ENCODE data around the gene LSS.

The LSS gene

DNA sequence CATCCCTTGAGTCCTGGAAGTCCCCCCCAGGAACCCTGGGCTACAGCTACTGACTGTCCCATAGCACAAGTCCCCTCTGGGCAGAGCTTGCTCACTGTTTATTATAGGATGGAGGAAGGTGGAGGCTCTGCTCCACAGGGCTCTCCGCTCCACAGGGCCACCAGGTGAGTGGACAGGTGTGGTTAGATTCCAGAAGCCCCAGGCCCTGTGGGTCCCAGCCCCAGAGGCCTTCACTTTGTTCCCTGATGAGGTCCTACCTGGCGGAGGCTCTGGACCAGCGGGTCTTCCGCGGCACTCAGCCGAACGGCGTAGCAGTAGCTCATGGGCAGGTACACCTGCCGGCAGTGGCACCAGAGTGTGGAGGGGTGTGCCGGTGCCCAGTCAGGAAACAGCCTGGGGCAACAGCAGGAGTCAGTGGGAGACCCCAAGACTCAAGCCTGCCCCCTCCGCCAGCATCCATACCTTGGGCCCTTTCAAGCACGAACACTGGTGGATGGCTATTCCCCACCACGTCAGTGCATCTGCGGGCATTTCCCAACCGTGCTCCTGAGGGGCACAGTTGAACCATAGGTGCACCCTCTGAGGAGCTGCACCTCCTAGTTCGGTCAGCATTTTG is 12.3 kb downstream of the LSS start:
- no peak for TF ChIP-seq GATA3 (IDR thresholded peaks at IDR 0.05; ENCODE audit: low read depth, low read length)
- no peak for TF ChIP-seq GATA2 (IDR thresholded peaks at IDR 0.05; ENCODE audit: low read depth, low read length)

GRCh38 chr21:46215436-46216131 is 13.0 kb downstream of the LSS start:
- no peak for TF ChIP-seq GATA3 (IDR thresholded peaks at IDR 0.05; ENCODE audit: low read depth, low read length)
- no peak for TF ChIP-seq GATA2 (IDR thresholded peaks at IDR 0.05; ENCODE audit: low read depth, low read length)

- TF ChIP-seq GATA2 (IDR thresholded peaks at IDR 0.05; ENCODE audit: low read depth, low read length) (no peak), GATA3 (IDR thresholded peaks at IDR 0.05; ENCODE audit: low read depth, low read length) (no peak)
Measured at GRCh38 chr21:46214478-46215340, 13.9 kb downstream of the LSS start.

GRCh38 chr21:46213620-46214286 is 14.8 kb downstream of the LSS start:
- TF ChIP-seq GATA3 (IDR thresholded peaks at IDR 0.05; ENCODE audit: low read depth, low read length) (no peak), GATA2 (IDR thresholded peaks at IDR 0.05; ENCODE audit: low read depth, low read length) (no peak)

GRCh38 chr21:46212721-46213484 is 15.7 kb downstream of the LSS start:
- TF ChIP-seq GATA3 (IDR thresholded peaks at IDR 0.05; ENCODE audit: low read depth, low read length) (no peak), GATA2 (IDR thresholded peaks at IDR 0.05; ENCODE audit: low read depth, low read length) (no peak)

DNA sequence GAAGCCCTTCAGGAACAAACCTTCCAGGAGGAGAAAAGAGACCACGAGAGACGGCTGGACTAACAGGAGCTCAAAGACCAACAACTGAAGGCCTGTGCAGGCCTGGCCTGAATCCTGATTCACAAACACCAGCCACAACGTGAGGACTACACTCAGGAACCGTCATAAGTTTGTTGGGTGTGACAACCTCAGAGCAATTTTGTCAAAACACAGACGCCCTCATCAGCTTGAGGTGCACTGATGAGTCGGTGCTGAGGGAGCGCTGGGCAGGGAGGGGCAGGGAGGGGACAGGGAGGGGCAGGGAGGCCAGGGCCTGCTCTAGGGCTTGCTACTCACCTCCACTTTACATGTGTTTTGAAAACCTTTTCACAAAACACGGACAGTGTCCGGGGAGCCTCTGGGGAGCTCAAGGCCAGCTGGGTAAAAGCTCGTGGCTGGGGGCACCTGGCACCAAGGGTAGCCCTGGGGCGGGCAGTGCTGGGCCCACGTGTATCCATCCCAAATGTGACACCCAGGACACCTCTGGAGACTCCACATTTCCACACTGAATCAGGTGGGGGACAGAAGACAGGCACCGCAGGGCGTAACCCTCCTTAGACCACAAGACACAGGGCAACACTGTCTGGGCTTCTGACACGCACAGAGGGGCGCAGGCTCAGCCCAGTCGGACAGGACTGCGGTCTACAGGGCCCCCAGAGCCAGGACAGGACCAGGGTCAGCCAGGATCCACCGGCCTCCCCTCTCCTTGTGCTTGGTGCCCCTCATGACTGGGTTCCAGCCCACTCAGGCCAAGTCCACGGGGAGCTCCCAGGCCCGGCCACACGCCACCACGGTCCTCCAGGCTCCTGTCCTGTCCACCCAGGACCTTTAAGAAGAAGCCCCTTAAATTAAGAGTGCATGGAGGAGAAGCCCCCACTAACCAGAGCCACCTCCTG is 16.5 kb downstream of the LSS start:
- no peak for TF ChIP-seq GATA3 (IDR thresholded peaks at IDR 0.05; ENCODE audit: low read depth, low read length)
- TF ChIP-seq GATA2 (IDR thresholded peaks at IDR 0.05; ENCODE audit: low read depth, low read length): no peak

DNA sequence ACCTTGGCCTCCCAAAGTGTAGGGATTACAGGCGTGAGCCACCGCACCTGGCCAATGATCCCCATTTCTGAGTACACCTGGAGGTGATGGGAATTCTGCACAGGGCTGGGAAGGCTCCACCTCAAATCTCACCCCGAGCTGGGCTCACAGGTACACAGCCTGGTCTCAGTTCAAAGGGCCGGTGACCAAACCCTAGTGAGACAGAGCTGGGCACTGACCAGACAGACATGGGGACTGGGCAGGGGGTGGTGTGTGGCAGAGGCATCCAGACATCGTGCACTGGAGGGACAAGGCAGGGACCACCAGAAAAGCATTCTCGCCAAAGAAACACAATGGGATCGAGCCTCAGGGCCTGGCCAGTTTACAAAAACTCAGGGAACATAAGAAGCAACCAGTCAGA is 17.2 kb downstream of the LSS start:
- TF ChIP-seq GATA2 (IDR thresholded peaks at IDR 0.05; ENCODE audit: low read depth, low read length) (no peak), GATA3 (IDR thresholded peaks at IDR 0.05; ENCODE audit: low read depth, low read length) (no peak)

- TF ChIP-seq GATA2 (IDR thresholded peaks at IDR 0.05; ENCODE audit: low read depth, low read length): no peak
- no peak for TF ChIP-seq GATA3 (IDR thresholded peaks at IDR 0.05; ENCODE audit: low read depth, low read length)
Measured at GRCh38 chr21:46210378-46211136, 18.0 kb downstream of the LSS start.

DNA sequence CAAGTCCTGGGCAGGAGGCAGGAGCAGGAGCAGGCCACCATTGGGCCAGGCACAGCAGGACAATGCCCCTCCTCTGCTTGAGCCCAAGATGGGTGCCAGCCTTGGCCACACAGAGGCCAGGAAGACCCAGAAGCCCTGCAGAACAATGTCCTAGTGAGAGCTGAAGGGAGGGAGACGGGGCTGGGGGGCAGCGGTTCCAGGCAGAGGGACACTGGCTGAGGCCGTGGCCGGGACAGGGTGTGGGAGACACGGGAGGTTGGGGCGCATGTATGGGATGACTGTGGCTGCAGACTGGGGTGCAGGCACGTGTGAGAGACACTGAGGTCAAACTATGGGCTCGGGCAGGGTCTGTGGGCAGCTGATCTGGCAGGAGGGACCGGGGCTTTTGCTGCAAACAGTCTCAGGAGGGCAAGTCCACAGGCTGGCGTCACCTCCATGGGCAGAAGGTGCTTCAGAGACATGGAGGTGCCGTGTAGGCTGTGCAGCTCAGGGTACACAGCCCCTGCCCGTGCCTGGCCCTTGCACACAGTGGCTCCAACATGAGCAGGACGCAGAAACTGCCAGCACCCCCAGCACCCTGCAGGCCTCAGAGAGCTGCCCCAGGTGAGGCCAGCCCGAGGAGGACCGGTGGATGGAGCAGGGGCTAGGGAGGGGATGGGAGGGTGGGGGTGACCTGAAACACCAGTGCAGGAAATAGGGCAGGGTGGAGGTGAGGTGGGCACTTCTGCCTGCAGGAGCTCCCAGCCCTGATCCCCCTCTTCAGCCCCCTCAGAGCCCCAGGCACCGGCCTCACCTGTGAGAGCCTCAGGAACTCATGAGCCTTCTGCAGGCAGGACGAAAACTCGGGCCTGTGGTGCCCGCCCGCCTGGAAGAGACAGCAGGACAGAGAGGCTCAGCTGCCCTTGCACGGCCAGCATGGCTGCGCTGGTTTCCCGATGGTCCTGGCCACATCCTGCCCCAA is 19.5 kb downstream of the LSS start:
- TF ChIP-seq GATA2 (IDR thresholded peaks at IDR 0.05; ENCODE audit: low read depth, low read length): no peak
- no peak for TF ChIP-seq GATA3 (IDR thresholded peaks at IDR 0.05; ENCODE audit: low read depth, low read length)

DNA sequence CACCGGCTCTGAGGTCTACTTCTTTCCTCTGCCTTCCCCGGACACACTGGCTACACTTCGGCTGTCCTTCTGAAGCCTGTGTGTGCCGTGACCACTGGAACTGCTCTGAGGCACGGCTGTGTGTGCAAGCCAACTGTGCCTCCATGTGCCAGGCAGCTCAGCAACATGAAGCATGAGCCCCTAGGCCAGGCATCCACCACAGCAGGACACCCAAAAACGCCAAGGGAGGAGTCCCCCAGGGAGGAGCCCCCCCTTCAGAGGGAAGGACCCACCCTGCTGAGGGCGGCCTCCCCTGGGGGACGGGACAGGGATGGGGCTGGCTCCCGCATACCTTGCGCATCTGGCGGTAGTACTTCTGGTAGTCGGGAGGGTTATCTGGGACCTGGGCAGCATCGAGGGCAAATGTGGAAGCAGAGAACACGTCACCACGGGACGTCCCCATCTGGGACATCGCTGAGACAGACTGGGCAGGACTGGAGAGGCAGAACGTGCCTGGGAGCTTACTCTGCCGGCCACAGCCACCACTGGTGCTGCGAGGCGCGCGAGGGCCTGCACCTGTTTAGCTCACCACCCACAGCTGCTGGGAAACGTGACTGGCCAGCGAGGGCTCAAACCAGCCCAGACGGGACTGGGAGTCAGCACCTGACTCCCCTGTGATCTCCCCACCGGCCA is 20.5 kb downstream of the LSS start:
- TF ChIP-seq GATA2 (IDR thresholded peaks at IDR 0.05; ENCODE audit: low read depth, low read length) (no peak), GATA3 (IDR thresholded peaks at IDR 0.05; ENCODE audit: low read depth, low read length) (no peak)

All from SH-SY5Y (cell line).